H9 (cell line): ENCODE measurements around the gene GRAP2. TPM values are rescaled to one million over a fixed set of nuclear protein-coding genes. Genes with fewer than 3 reads are reported as not detected.

Experiments used
- DNase-seq: peaks from one replicate; pipeline ENCODE4 v3.0.0-alpha.2; 2017
- H2AFZ ChIP-seq: one replicate; pipeline ENCODE4 v1.6.1; 2013; ENCODE audit warnings: mild to moderate bottlenecking, low read length, control low read depth, moderate library complexity
- H2AK5ac ChIP-seq: 2 replicates; pipeline ENCODE4 v1.6.1; 2013; ENCODE audit warnings: low read length, control low read depth, mixed read lengths; ENCODE audit not compliant: insufficient read length
- H2BK120ac ChIP-seq: one replicate; pipeline ENCODE4 v1.6.1; 2013; ENCODE audit warnings: low read depth, mild to moderate bottlenecking, low read length, control low read depth, inconsistent platforms; ENCODE audit not compliant: poor library complexity, severe bottlenecking
- H2BK12ac ChIP-seq: 2 replicates; pipeline ENCODE4 v1.6.1; 2013; ENCODE audit warnings: low read length, control low read depth, mixed read lengths, low read depth; ENCODE audit not compliant: insufficient read length
- H2BK15ac ChIP-seq: 2 replicates; pipeline ENCODE4 v1.6.1; 2013; ENCODE audit warnings: low read depth, low read length, control low read depth
- H2BK20ac ChIP-seq: one replicate; pipeline ENCODE4 v1.6.1; 2013; ENCODE audit warnings: low read depth, mild to moderate bottlenecking, low read length, control low read depth, inconsistent platforms; ENCODE audit not compliant: poor library complexity, severe bottlenecking
- H2BK5ac ChIP-seq: 2 replicates; pipeline ENCODE4 v1.6.1; 2013; ENCODE audit warnings: low read length, control low read depth, mixed read lengths; ENCODE audit not compliant: insufficient read length
- H3K14ac ChIP-seq: 2 replicates; pipeline ENCODE4 v1.6.1; 2013; ENCODE audit warnings: low read length, control low read depth; ENCODE audit not compliant: insufficient read depth
- H3K18ac ChIP-seq: 2 replicates; pipeline ENCODE4 v1.6.1; 2013; ENCODE audit warnings: low read depth, mild to moderate bottlenecking, mixed read lengths, low read length, control low read depth; ENCODE audit not compliant: insufficient read length
- H3K23ac ChIP-seq: 2 replicates; pipeline ENCODE4 v1.6.1; 2013; ENCODE audit warnings: low read length, control low read depth, mixed read lengths, low read depth; ENCODE audit not compliant: insufficient read length
- H3K23me2 ChIP-seq: 2 replicates; pipeline ENCODE4 v1.6.1; 2013; ENCODE audit warnings: low read depth, mild to moderate bottlenecking, mixed read lengths, low read length, control low read depth; ENCODE audit not compliant: insufficient read length, poor library complexity, severe bottlenecking
- H3K27ac ChIP-seq: 2 replicates; pipeline ENCODE4 v1.5.1; 2013; ENCODE audit warnings: low read length, control low read depth, mixed read lengths, low read depth; ENCODE audit not compliant: insufficient read length
- H3K27me3 ChIP-seq: 2 replicates; pipeline ENCODE4 v1.6.1; 2013; ENCODE audit warnings: low read length, control low read depth, inconsistent platforms; ENCODE audit not compliant: insufficient read depth
- H3K4ac ChIP-seq: 2 replicates; pipeline ENCODE4 v1.6.1; 2013; ENCODE audit warnings: low read depth, mild to moderate bottlenecking, control low read depth, inconsistent platforms, low read length, moderate library complexity
- H3K4me1 ChIP-seq: 2 replicates; pipeline ENCODE4 v1.6.1; 2013; ENCODE audit warnings: low read length, control low read depth, inconsistent platforms; ENCODE audit not compliant: insufficient read depth
- H3K4me2 ChIP-seq: 2 replicates; pipeline ENCODE4 v1.6.1; 2013; ENCODE audit warnings: low read length, control low read depth, mixed read lengths; ENCODE audit not compliant: insufficient read length, insufficient read depth
- H3K56ac ChIP-seq: 2 replicates; pipeline ENCODE4 v1.6.1; 2013; ENCODE audit warnings: low read depth, mild to moderate bottlenecking, mixed read lengths, low read length, control low read depth; ENCODE audit not compliant: insufficient read length
- H3K79me1 ChIP-seq: 2 replicates; pipeline ENCODE4 v1.6.1; 2013; ENCODE audit warnings: low read depth, mild to moderate bottlenecking, moderate library complexity, low read length, control low read depth, inconsistent platforms; ENCODE audit not compliant: insufficient read depth, poor library complexity, severe bottlenecking
- H3K79me2 ChIP-seq: 2 replicates; pipeline ENCODE4 v1.6.1; 2013; ENCODE audit warnings: low read length, control low read depth, inconsistent platforms; ENCODE audit not compliant: insufficient read depth
- H3K9ac ChIP-seq: 2 replicates; pipeline ENCODE4 v1.6.1; 2013; ENCODE audit warnings: low read length, control low read depth, mixed read lengths; ENCODE audit not compliant: insufficient read length; ENCODE audit errors: extremely low read depth
- H3K9me3 ChIP-seq: one replicate; pipeline ENCODE4 v1.6.1; 2013; ENCODE audit warnings: low read depth, low read length, inconsistent platforms; ENCODE audit not compliant: control insufficient read depth
- H3T11ph ChIP-seq: one replicate; pipeline ENCODE4 v1.6.1; 2013; ENCODE audit warnings: mild to moderate bottlenecking, low read length, control low read depth, inconsistent platforms
- H4K20me1 ChIP-seq: one replicate; pipeline ENCODE4 v1.6.1; 2013; ENCODE audit not compliant: control insufficient read depth, insufficient read length, insufficient read depth
- H4K5ac ChIP-seq: 2 replicates; pipeline ENCODE4 v1.6.1; 2013; ENCODE audit warnings: low read depth, mild to moderate bottlenecking, mixed read lengths, low read length, control low read depth; ENCODE audit not compliant: insufficient read length
- H4K8ac ChIP-seq: replicated peaks from 2 replicates; pipeline ENCODE4 v1.6.1; 2013; ENCODE audit warnings: low read length, control low read depth, mixed read lengths, low read depth; ENCODE audit not compliant: insufficient read length
- H4K91ac ChIP-seq: 2 replicates; pipeline ENCODE4 v1.6.1; 2013; ENCODE audit warnings: low read depth, mild to moderate bottlenecking, moderate library complexity, mixed read lengths, low read length, control low read depth; ENCODE audit not compliant: insufficient read length
- H3K27ac Mint-ChIP-seq, 3 experiments: 2 replicates in 2 of 3; 3 replicates in 1 of 3; pipeline ENCODE4 v1.8.0; 2020 to 2021; ENCODE audit warnings: mixed read lengths in 3 of 3, mild to moderate bottlenecking in 1 of 3, moderate library complexity in 1 of 3
- H3K27me3 Mint-ChIP-seq: 2 replicates; pipeline ENCODE4 v1.8.0; 2021; ENCODE audit warnings: low read depth, mild to moderate bottlenecking, moderate library complexity, mixed read lengths
- H3K36me3 Mint-ChIP-seq, 3 experiments: 2 replicates in 2 of 3; 3 replicates in 1 of 3; pipeline ENCODE4 v1.8.0; 2020 to 2021; ENCODE audit warnings: low read depth in 3 of 3, mixed read lengths in 3 of 3; ENCODE audit not compliant: insufficient read depth in 1 of 3
- H3K4me1 Mint-ChIP-seq, 2 experiments: 2 replicates each; pipeline ENCODE4 v1.8.0; 2020; ENCODE audit warnings: mixed read lengths in 2 of 2
- H3K4me3 Mint-ChIP-seq, 2 experiments: 2 replicates in 1 of 2; 3 replicates in 1 of 2; pipeline ENCODE4 v1.8.0; 2020 to 2021; ENCODE audit warnings: mild to moderate bottlenecking in 2 of 2, mixed read lengths in 2 of 2, moderate library complexity in 1 of 2
- H3K9me3 Mint-ChIP-seq, 2 experiments: 2 replicates in 1 of 2; 3 replicates in 1 of 2; pipeline ENCODE4 v1.8.0; 2020; ENCODE audit warnings: mild to moderate bottlenecking in 2 of 2, mixed read lengths in 2 of 2, moderate library complexity in 1 of 2
- WGBS: extraction: QIAGEN DNeasy Blood & Tissue Kit; methylation state at CpG from one replicate; pipeline ENCODE4 v1.1.7; 2013; ENCODE audit warnings: missing lambda C conversion rate, low lambda C conversion rate, mixed read lengths; ENCODE audit not compliant: insufficient read length; ENCODE audit errors: extremely low coverage; 5-methylcytosine and 5-hydroxymethylcytosine counted together
- total RNA-seq: library from RNA; stranded (reverse); gene quantifications from 2 replicates; pipeline ENCODE4 v1.2.1, GENCODE V29; 2021
- TF ChIP-seq, protein P1 (sequence below): fragments of 200-600 bp; sonication (generic); conservative IDR thresholded peaks from 3 replicates; pipeline ENCODE4 v1.8.0; 2021; ENCODE audit warnings: antibody characterized with exemption, mild to moderate bottlenecking

Gene GRAP2
- total RNA-seq, 1 experiment from 2014 or later: not detected

DNA sequence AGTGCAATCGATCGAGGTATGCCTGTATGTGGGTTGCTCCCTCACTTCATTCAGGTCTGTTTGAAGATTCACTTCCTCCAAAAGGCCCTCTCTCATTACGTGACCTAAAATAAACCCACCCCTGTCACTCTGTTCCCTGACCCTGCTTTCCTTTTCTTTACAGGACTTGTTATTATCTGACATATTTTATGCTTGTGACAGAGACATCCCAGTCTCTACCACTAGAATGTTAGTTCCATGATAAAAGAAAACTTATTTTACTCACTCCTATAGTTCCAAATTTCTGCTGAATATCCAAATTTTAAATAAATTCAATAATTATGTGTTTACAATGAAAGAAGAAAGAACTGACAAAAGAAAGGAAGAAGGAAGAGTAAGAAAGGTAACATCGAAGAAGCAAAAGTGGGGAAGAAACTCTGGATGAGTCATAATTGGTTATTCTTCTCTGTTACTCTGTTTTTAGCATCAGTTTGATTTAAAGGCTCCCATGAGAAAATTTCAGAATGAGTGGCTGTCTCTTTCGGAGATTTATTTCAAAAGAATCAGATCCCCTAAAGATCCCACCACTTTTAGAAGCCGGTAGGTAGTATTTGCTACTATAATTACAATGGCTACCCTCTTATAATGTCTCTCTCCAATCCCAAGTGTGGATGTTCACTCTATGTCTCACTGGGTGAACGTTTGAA is 40.8 kb upstream of the GRAP2 start:
- no peak overlapping the region for H3K4me2 ChIP-seq
- no peak overlapping the region for H3K56ac ChIP-seq
- no peaks in the 10 kb centered on the region for H3K79me2 ChIP-seq
- no peaks in the 10 kb centered on the region for H3K23me2 ChIP-seq
- H2BK15ac ChIP-seq: no peak overlapping the region
- no peak overlapping the region for H3K4me3 Mint-ChIP-seq
- no peaks in the 10 kb centered on the region for H3K4me1 ChIP-seq
- H2AK5ac ChIP-seq: no peak overlapping the region
- H3K27me3 ChIP-seq: no peaks in the 10 kb centered on the region
- TF ChIP-seq, protein P1, sequence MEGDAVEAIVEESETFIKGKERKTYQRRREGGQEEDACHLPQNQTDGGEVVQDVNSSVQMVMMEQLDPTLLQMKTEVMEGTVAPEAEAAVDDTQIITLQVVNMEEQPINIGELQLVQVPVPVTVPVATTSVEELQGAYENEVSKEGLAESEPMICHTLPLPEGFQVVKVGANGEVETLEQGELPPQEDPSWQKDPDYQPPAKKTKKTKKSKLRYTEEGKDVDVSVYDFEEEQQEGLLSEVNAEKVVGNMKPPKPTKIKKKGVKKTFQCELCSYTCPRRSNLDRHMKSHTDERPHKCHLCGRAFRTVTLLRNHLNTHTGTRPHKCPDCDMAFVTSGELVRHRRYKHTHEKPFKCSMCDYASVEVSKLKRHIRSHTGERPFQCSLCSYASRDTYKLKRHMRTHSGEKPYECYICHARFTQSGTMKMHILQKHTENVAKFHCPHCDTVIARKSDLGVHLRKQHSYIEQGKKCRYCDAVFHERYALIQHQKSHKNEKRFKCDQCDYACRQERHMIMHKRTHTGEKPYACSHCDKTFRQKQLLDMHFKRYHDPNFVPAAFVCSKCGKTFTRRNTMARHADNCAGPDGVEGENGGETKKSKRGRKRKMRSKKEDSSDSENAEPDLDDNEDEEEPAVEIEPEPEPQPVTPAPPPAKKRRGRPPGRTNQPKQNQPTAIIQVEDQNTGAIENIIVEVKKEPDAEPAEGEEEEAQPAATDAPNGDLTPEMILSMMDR: no peak
- H2BK120ac ChIP-seq: no peak overlapping the region
- no peaks in the 10 kb centered on the region for H3K36me3 Mint-ChIP-seq
- H4K91ac ChIP-seq: no peak overlapping the region
- H3T11ph ChIP-seq: no peak overlapping the region
- no peak overlapping the region for H4K5ac ChIP-seq
- H2BK12ac ChIP-seq: no peak overlapping the region
- no peak overlapping the region for H3K9ac ChIP-seq
- H3K9me3 ChIP-seq: no peaks in the 10 kb centered on the region
- no peak overlapping the region for H3K4ac ChIP-seq
- no peaks in the 10 kb centered on the region for H4K20me1 ChIP-seq
- no peak overlapping the region for H2BK20ac ChIP-seq
- H3K18ac ChIP-seq: no peak overlapping the region
- H2AFZ ChIP-seq: no peak overlapping the region
- peaks cover 15% of the 10 kb centered on the region for H3K27me3 Mint-ChIP-seq
- no peak for DNase-seq
- no peaks in the 10 kb centered on the region for H3K79me1 ChIP-seq
- no peak overlapping the region for H3K27ac ChIP-seq
- no peak overlapping the region for H2BK5ac ChIP-seq
- no peak overlapping the region for H4K8ac ChIP-seq
- H3K27ac Mint-ChIP-seq: no peak overlapping the region
- H3K4me1 Mint-ChIP-seq: no peaks in the 10 kb centered on the region
- no peaks in the 10 kb centered on the region for H3K9me3 Mint-ChIP-seq
- no CpG with 5 or more reads among the region's 7 CpGs for WGBS
- H3K14ac ChIP-seq: no peak overlapping the region
- no peak overlapping the region for H3K23ac ChIP-seq
